Measurements from ENCODE around the gene LOXL4. TPM values are rescaled to one million over a fixed set of nuclear protein-coding genes. Genes with fewer than 3 reads are reported as not detected.

The LOXL4 gene
- total RNA-seq, 2 donors from 2014 or later: 0.32 to 1.6 TPM

DNA sequence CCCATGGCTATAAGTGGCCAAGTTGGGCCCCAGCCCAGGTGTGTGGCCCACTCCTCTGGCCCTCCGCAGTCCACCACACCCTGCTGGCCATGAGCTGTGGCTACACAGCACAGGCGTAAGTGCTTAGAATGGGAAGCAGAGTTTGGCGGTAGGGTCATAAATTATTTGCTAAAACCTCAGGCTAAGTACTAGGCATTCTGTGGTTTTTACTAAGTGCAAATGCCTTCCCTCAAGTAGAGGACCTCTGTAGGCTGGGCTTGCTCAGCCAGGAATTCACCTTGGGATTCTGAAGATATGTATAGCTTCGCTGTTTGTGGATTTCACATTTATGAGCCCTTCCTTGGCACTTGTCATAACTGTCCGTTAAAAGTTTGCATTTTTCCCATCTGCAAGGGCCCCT, 44.8 kb upstream of the LOXL4 start:
- no peak overlapping the region for H3K9ac ChIP-seq (ENCODE audit: low read depth in 2 of 2, low read length in 2 of 2)
- DNase-seq: no peak
- H3K27ac ChIP-seq: no peak overlapping the region
- no peaks in the 10 kb centered on the region for H3K36me3 ChIP-seq
- H3K4me3 ChIP-seq: no peak overlapping the region
- no peaks in the 10 kb centered on the region for H3K4me1 ChIP-seq
- intact Hi-C loops (cut with DNase I): loop anchor here (5.0 kb wide), 2 partner anchors 56 to 141 kb away; no protein-coding TSS in a partner anchor
- H3K9me3 ChIP-seq: no peaks in the 10 kb centered on the region
- TF ChIP-seq, protein P1, sequence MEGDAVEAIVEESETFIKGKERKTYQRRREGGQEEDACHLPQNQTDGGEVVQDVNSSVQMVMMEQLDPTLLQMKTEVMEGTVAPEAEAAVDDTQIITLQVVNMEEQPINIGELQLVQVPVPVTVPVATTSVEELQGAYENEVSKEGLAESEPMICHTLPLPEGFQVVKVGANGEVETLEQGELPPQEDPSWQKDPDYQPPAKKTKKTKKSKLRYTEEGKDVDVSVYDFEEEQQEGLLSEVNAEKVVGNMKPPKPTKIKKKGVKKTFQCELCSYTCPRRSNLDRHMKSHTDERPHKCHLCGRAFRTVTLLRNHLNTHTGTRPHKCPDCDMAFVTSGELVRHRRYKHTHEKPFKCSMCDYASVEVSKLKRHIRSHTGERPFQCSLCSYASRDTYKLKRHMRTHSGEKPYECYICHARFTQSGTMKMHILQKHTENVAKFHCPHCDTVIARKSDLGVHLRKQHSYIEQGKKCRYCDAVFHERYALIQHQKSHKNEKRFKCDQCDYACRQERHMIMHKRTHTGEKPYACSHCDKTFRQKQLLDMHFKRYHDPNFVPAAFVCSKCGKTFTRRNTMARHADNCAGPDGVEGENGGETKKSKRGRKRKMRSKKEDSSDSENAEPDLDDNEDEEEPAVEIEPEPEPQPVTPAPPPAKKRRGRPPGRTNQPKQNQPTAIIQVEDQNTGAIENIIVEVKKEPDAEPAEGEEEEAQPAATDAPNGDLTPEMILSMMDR (IDR thresholded peaks at IDR 0.05): no peak
- no peaks in the 10 kb centered on the region for H3K27me3 ChIP-seq

DNA sequence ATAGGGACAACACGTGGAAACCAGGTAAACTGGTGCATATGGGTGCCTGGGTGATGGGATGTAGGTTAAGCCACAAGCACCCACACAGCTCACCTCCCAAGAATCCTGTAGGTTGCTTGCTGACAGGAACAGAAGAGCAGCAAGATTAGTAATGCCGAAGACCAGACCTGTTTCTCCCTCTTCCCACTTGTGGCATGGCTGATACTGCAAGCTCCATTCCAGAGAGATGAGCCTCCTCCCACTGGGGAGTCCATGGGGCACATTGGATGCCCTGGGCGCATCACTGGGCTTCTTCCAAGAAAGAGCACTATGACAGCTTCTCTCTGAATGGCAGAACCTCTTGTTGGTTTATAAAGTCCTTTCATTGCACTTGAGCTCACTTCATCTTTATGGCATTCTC, 44.4 kb upstream of the LOXL4 start:
- intact Hi-C loops (cut with DNase I): loop anchor here (5.0 kb wide), 2 partner anchors 55 to 140 kb away; no protein-coding TSS in a partner anchor
- Histone ChIP-seq H3K4me3 (no peak overlapping the region), H3K9me3 (no peaks in the 10 kb centered on the region), H3K36me3 (no peaks in the 10 kb centered on the region), H3K4me1 (no peaks in the 10 kb centered on the region), H3K9ac (ENCODE audit: low read depth in 2 of 2, low read length in 2 of 2) (no peak overlapping the region), H3K27ac (no peak overlapping the region), H3K27me3 (no peaks in the 10 kb centered on the region)
- TF ChIP-seq, protein P1 (IDR thresholded peaks at IDR 0.05): no peak
- DNase-seq: no peak

DNA sequence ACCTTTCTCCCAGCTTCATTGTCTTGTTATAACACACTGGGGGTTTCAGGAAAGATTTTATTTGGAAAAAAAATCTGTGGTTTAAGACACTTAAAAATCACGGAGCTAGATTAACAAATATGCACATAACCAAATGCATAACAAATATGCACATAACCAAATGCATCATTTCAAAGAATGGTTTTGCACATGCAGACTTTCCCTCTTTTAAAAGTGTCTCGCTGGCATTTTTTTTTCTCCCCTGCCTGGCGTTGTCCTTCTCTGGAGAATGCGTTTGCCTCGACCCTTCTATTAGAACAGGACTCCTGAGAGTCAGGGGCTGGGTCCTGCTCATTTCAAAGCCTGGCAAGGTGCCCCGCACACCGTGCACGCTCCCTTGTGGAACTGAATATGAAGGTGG, 42.7 kb upstream of the LOXL4 start:
- Histone ChIP-seq H3K9ac (ENCODE audit: low read depth in 2 of 2, low read length in 2 of 2) (no peak overlapping the region), H3K36me3 (no peaks in the 10 kb centered on the region), H3K4me3 (no peak overlapping the region), H3K27me3 (no peaks in the 10 kb centered on the region), H3K4me1 (no peaks in the 10 kb centered on the region), H3K27ac (no peak overlapping the region), H3K9me3 (no peaks in the 10 kb centered on the region)
- intact Hi-C loops (cut with DNase I): loop anchor here (5.0 kb wide), 2 partner anchors 53 to 138 kb away; no protein-coding TSS in a partner anchor
- no peak for DNase-seq
- TF ChIP-seq, protein P1 (IDR thresholded peaks at IDR 0.05): no peak

DNA sequence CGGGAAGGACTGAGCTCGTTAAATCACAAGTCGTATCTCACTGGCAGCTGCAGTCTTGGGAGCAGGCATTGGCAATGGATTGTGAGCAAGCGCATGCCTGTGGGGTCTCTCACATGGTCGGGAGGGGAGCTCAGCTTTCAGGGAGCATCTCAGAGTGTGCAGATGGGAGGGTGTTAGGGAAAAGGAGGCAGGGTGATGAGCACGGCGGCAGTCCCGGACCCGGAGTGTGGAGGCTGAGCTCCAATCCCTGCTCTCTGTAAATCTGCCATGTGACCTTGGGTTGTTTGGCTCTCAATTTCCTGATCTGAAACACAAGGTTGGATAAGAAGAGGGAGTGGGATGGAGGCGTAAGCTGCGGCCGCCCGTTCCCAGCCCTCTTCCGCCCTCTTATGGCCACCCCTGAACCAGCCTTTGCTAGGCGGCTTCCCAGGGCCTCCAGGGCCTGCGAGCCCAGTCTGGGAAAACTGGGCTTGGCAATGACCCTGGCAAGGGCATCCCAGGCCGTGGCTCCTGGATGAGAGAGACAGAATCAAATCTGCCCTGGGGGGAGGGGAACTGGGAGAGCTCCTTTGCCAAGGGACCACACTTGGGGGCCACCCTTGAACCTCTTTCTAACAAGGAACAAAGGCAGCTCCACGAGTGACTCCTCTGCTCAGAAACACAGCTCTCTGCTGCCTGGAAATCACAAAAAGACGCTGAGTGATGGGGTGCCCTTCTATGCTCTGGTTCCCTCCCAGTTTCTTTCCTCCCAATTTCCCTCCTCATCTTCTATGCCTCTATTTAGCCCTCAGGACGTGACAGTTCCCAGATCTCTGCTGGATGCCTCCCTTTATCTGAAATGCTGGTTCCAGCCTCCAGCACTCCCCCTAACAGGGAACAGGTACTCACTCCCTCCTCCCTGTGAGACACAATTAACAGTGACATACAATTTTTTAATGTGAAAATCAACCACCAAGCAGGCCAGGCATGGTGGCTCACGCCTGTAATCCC, 41.7 kb upstream of the LOXL4 start:
- no peaks in the 10 kb centered on the region for H3K36me3 ChIP-seq
- H3K27ac ChIP-seq: no peak overlapping the region
- intact Hi-C loops (cut with DNase I): loop anchor here (5.0 kb wide), 2 partner anchors 52 to 137 kb away; no protein-coding TSS in a partner anchor
- DNase-seq: peak; percentile 64
- peak overlapping the region in 1 of 2 donors; percentile 26 for H3K9ac ChIP-seq (ENCODE audit: low read depth in 2 of 2, low read length in 2 of 2)
- H3K27me3 ChIP-seq: no peaks in the 10 kb centered on the region
- H3K9me3 ChIP-seq: no peaks in the 10 kb centered on the region
- no peaks in the 10 kb centered on the region for H3K4me1 ChIP-seq
- no peak overlapping the region for H3K4me3 ChIP-seq
- TF ChIP-seq, protein P1 (IDR thresholded peaks at IDR 0.05): peak; percentile 72

DNA sequence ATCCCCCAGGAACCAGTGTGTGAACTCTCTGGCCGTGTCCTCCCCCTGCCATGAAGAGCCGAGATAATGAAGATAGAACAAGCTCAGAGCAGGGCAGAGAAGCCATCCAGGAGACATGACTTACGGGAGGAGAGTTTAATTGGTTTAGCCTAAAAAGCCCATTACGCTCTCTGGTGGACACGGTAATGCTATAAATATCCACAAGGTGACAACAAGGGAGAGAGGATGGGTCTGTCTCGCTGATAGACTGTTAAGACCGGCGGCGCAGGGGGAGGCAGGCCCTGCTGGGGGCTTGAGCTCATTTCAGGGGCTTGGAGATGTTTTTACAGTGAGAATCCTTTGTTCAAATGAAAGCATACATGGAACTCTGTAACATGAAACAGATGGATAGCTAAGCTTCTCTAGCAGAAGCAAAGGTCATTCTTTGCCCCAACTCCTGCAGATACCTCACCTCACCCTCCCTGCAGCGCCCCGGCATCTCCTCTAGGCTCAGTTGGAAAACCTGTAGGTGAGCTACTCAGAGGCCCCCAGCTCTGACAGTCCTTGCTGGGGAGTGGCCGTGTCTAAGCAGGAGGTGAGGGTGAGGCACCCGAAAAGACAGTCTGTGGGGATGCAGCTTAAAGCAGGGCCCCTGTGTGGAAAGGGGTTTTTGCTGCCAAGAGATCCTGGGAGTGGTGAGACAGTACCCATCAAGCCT, 40.8 kb upstream of the LOXL4 start:
- Histone ChIP-seq H3K27me3 (no peaks in the 10 kb centered on the region), H3K27ac (no peak overlapping the region), H3K36me3 (no peaks in the 10 kb centered on the region), H3K9me3 (no peaks in the 10 kb centered on the region), H3K4me1 (no peaks in the 10 kb centered on the region), H3K9ac (ENCODE audit: low read depth in 2 of 2, low read length in 2 of 2) (peak overlapping the region in 1 of 2 donors; percentile 26), H3K4me3 (no peak overlapping the region)
- intact Hi-C loops (cut with DNase I): no loop called here
- TF ChIP-seq, protein P1 (IDR thresholded peaks at IDR 0.05): no peak
- no peak for DNase-seq

Data from colonic mucosa (tissue), 4 donors.